HEK293 (cell line): ENCODE data around the gene FES.

Source experiments
- CTCF ChIA-PET: fragments of 350-600 bp; formaldehyde crosslinking; extraction: SDS; loops from one replicate; lab custom pipeline; 2021; ENCODE audit warnings: antibody characterized with exemption; lab: Yijun Ruan, JAX
- POLR2A ChIA-PET: fragments of 300-600 bp; formaldehyde crosslinking; extraction: SDS; loops from one replicate; lab custom pipeline; 2020; ENCODE audit warnings: antibody characterized with exemption, inconsistent platforms; lab: Yijun Ruan, JAX
- H3K27ac ChIP-seq: fragments of 200-500 bp; sonication (Bioruptor generic); 2 replicates; pipeline ENCODE4 v1.5.1; 2014; ENCODE audit warnings: low read depth, low read length, control low read depth, inconsistent platforms; ENCODE audit errors: extremely low read depth
- H3K36me3 ChIP-seq, 2 experiments: fragments of 200-500 bp in 1 of 2; sonication (Bioruptor generic) in 1 of 2; 1 replicate in 1 of 2; 2 replicates in 1 of 2; pipeline ENCODE4 v1.5.1; 2014 to 2017; ENCODE audit warnings: inconsistent platforms in 2 of 2, low read length in 2 of 2; ENCODE audit not compliant: control insufficient read depth in 2 of 2, insufficient read depth in 1 of 2
- H3K4me1 ChIP-seq: fragments of 200-500 bp; sonication (Bioruptor generic); 2 replicates; pipeline ENCODE4 v1.5.1; 2014; ENCODE audit warnings: mild to moderate bottlenecking, low read length, inconsistent platforms; ENCODE audit not compliant: control insufficient read depth, insufficient read depth
- H3K4me3 ChIP-seq: 2 replicates; pipeline ENCODE4 v1.5.1; 2011; ENCODE audit warnings: low read depth, mild to moderate bottlenecking, control low read depth, low read length, moderate library complexity
- H3K9me3 ChIP-seq: fragments of 200-500 bp; sonication (Bioruptor generic); 2 replicates; pipeline ENCODE4 v1.5.1; 2014; ENCODE audit warnings: low read depth, low read length, inconsistent platforms; ENCODE audit not compliant: control insufficient read depth, insufficient read depth
- IKZF3 ChIP-seq: fragments of 450-650 bp; IDR thresholded peaks from 2 replicates; pipeline ENCODE4 v1.5.0; 2018; ENCODE audit warnings: missing biosample characterization, mild to moderate bottlenecking, missing genetic modification characterization, moderate library complexity
- PRDM1 ChIP-seq: fragments of 450-650 bp; formaldehyde crosslinking; IDR thresholded peaks from 2 replicates; pipeline ENCODE4; 2016; ENCODE audit warnings: missing biosample characterization, missing genetic modification characterization
- SCRT1 ChIP-seq: fragments of 450-650 bp; formaldehyde crosslinking; IDR thresholded peaks from 2 replicates; pipeline ENCODE4 v1.5.1; 2016; ENCODE audit warnings: missing biosample characterization, missing genetic modification characterization, borderline replicate concordance
- SP2 ChIP-seq: fragments of 450-650 bp; formaldehyde crosslinking; IDR thresholded peaks from 2 replicates; pipeline ENCODE4 v1.5.1; 2016; ENCODE audit warnings: missing biosample characterization, missing genetic modification characterization
- ZFP3 ChIP-seq: fragments of 450-650 bp; formaldehyde crosslinking; IDR thresholded peaks from 2 replicates; pipeline ENCODE4 v1.5.1; 2016; ENCODE audit warnings: low read depth, missing biosample characterization, missing genetic modification characterization
- ZNF341 ChIP-seq: fragments of 450-650 bp; formaldehyde crosslinking; IDR thresholded peaks from 2 replicates; pipeline ENCODE4; 2016; ENCODE audit warnings: low read depth, missing biosample characterization, missing genetic modification characterization
- ZNF416 ChIP-seq: fragments of 450-650 bp; formaldehyde crosslinking; IDR thresholded peaks from 2 replicates; pipeline ENCODE4 v1.5.1; 2016; ENCODE audit warnings: missing biosample characterization, missing genetic modification characterization
- ZNF510 ChIP-seq: fragments of 450-650 bp; formaldehyde crosslinking; IDR thresholded peaks from 2 replicates; pipeline ENCODE4 v1.5.1; 2018; ENCODE audit warnings: mild to moderate bottlenecking, missing genetic modification characterization, missing biosample characterization; ENCODE audit not compliant: insufficient replicate concordance
- ZNF530 ChIP-seq: fragments of 450-650 bp; formaldehyde crosslinking; IDR thresholded peaks from 2 replicates; pipeline ENCODE4 v1.5.1; 2016; ENCODE audit warnings: low read depth, missing biosample characterization, missing genetic modification characterization
- ZNF555 ChIP-seq: fragments of 450-650 bp; formaldehyde crosslinking; conservative IDR thresholded peaks from 2 replicates; pipeline ENCODE4 v1.5.1; 2017; ENCODE audit warnings: missing biosample characterization, mild to moderate bottlenecking, missing genetic modification characterization, inconsistent platforms
- ZNF621 ChIP-seq: fragments of 450-650 bp; formaldehyde crosslinking; IDR thresholded peaks from 2 replicates; pipeline ENCODE4 v1.5.1; 2017; ENCODE audit warnings: missing biosample characterization, missing genetic modification characterization
- ZNF624 ChIP-seq: fragments of 450-650 bp; formaldehyde crosslinking; IDR thresholded peaks from 2 replicates; pipeline ENCODE4 v1.5.1; 2017; ENCODE audit warnings: missing biosample characterization, missing genetic modification characterization
- TF ChIP-seq, protein P1 (sequence below): fragments of 450-650 bp; formaldehyde crosslinking; IDR thresholded peaks from 2 replicates; pipeline ENCODE4 v1.5.1; 2017; ENCODE audit warnings: missing biosample characterization, missing genetic modification characterization
- TF ChIP-seq, protein P2 (sequence below): fragments of 450-650 bp; formaldehyde crosslinking; IDR thresholded peaks from 2 replicates; pipeline ENCODE4 v1.5.1; 2016; ENCODE audit warnings: missing biosample characterization, missing genetic modification characterization
- TF ChIP-seq, protein P3 (sequence below): fragments of 450-650 bp; formaldehyde crosslinking; IDR thresholded peaks from 2 replicates; pipeline ENCODE4 v1.5.1; 2016; ENCODE audit warnings: missing biosample characterization, missing genetic modification characterization
- TF ChIP-seq, protein P4 (sequence below): fragments of 450-650 bp; formaldehyde crosslinking; IDR thresholded peaks from 2 replicates; pipeline ENCODE4 v1.5.1; 2017; ENCODE audit warnings: missing biosample characterization, missing genetic modification characterization
- TF ChIP-seq, protein P5 (sequence below): fragments of 450-650 bp; formaldehyde crosslinking; IDR thresholded peaks from 2 replicates; pipeline ENCODE4 v1.5.1; 2016; ENCODE audit warnings: missing biosample characterization, missing genetic modification characterization, borderline replicate concordance

The FES gene

DNA sequence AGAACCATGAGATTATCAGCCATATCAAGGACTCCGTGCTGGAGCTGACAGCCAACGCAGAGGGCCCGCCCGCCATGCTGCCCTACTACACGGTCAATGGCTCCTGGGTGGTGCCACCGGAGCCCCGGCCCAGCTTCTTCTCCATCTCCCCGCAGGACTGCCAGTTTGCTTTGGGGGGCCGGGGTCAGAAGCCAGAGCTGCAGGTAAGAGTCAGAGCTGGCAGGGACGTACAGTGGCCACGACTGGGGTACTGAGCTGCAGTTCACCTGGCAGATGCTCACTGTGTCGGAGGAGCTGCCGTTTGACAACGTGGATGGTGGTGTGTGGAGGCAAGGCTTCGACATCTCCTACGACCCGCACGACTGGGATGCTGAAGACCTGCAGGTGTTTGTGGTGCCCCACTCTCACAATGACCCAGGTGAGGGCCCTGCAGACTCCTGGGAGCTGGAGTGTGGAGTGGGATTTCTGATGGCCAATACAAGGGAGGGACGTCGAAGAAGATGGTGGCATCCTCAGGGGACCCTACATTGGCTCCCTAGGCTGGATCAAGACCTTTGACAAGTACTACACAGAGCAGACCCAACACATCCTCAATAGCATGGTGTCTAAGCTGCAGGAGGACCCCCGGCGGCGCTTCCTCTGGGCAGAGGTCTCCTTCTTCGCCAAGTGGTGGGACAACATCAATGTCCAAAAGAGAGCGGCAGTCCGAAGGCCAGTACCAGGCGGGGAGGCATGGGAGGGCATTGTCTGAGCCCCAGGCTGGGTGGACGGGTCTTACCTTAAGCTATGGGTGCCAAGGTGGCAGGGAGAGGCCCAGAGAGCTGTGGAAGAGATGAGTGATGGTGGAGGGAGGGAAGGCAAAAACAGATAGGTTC lies 21.2 kb downstream of the FES start:
- TF ChIP-seq PRDM1 (tag by site-specific recombination), result no peak
- TF ChIP-seq ZNF621, result no peak
- TF ChIP-seq ZFP3, result no peak
- no peak for TF ChIP-seq SCRT1 (tag by site-specific recombination)
- TF ChIP-seq, protein P1, sequence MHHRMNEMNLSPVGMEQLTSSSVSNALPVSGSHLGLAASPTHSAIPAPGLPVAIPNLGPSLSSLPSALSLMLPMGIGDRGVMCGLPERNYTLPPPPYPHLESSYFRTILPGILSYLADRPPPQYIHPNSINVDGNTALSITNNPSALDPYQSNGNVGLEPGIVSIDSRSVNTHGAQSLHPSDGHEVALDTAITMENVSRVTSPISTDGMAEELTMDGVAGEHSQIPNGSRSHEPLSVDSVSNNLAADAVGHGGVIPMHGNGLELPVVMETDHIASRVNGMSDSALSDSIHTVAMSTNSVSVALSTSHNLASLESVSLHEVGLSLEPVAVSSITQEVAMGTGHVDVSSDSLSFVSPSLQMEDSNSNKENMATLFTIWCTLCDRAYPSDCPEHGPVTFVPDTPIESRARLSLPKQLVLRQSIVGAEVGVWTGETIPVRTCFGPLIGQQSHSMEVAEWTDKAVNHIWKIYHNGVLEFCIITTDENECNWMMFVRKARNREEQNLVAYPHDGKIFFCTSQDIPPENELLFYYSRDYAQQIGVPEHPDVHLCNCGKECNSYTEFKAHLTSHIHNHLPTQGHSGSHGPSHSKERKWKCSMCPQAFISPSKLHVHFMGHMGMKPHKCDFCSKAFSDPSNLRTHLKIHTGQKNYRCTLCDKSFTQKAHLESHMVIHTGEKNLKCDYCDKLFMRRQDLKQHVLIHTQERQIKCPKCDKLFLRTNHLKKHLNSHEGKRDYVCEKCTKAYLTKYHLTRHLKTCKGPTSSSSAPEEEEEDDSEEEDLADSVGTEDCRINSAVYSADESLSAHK (tag by site-specific recombination), result no peak
- TF ChIP-seq, protein P2, sequence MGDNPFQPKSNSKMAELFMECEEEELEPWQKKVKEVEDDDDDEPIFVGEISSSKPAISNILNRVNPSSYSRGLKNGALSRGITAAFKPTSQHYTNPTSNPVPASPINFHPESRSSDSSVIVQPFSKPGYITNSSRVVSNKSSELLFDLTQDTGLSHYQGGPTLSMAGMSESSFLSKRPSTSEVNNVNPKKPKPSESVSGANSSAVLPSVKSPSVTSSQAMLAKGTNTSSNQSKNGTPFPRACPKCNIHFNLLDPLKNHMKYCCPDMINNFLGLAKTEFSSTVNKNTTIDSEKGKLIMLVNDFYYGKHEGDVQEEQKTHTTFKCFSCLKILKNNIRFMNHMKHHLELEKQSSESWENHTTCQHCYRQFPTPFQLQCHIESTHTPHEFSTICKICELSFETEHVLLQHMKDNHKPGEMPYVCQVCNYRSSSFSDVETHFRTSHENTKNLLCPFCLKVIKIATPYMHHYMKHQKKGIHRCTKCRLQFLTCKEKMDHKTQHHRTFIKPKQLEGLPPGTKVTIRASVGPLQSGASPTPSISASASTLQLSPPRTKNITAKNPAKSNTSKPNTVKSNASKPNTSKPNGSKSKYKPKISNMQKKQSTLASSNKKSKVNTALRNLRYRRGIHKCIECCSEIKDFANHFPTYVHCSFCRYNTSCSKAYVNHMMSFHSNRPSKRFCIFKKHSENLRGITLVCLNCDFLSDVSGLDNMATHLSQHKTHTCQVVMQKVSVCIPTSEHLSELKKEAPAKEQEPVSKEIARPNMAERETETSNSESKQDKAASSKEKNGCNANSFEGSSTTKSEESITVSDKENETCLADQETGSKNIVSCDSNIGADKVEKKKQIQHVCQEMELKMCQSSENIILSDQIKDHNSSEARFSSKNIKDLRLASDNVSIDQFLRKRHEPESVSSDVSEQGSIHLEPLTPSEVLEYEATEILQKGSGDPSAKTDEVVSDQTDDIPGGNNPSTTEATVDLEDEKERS, result no peak
- no peak for TF ChIP-seq ZNF416
- TF ChIP-seq SP2 (tag by site-specific recombination), result no peak
- TF ChIP-seq ZNF555, result no peak
- TF ChIP-seq IKZF3 (tag by site-specific recombination), result no peak
- no peak for TF ChIP-seq ZNF341 (tag by site-specific recombination)
- TF ChIP-seq, protein P3, sequence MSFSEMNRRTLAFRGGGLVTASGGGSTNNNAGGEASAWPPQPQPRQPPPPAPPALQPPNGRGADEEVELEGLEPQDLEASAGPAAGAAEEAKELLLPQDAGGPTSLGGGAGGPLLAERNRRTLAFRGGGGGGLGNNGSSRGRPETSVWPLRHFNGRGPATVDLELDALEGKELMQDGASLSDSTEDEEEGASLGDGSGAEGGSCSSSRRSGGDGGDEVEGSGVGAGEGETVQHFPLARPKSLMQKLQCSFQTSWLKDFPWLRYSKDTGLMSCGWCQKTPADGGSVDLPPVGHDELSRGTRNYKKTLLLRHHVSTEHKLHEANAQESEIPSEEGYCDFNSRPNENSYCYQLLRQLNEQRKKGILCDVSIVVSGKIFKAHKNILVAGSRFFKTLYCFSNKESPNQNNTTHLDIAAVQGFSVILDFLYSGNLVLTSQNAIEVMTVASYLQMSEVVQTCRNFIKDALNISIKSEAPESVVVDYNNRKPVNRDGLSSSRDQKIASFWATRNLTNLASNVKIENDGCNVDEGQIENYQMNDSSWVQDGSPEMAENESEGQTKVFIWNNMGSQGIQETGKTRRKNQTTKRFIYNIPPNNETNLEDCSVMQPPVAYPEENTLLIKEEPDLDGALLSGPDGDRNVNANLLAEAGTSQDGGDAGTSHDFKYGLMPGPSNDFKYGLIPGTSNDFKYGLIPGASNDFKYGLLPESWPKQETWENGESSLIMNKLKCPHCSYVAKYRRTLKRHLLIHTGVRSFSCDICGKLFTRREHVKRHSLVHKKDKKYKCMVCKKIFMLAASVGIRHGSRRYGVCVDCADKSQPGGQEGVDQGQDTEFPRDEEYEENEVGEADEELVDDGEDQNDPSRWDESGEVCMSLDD (tag by site-specific recombination), result no peak
- no peak for TF ChIP-seq ZNF530 (tag by site-specific recombination)
- TF ChIP-seq, protein P4, sequence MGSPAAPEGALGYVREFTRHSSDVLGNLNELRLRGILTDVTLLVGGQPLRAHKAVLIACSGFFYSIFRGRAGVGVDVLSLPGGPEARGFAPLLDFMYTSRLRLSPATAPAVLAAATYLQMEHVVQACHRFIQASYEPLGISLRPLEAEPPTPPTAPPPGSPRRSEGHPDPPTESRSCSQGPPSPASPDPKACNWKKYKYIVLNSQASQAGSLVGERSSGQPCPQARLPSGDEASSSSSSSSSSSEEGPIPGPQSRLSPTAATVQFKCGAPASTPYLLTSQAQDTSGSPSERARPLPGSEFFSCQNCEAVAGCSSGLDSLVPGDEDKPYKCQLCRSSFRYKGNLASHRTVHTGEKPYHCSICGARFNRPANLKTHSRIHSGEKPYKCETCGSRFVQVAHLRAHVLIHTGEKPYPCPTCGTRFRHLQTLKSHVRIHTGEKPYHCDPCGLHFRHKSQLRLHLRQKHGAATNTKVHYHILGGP (tag by site-specific recombination), result no peak
- no peak for TF ChIP-seq ZNF510 (tag by site-specific recombination)
- no peak for TF ChIP-seq ZNF624 (tag by site-specific recombination)
- TF ChIP-seq, protein P5, sequence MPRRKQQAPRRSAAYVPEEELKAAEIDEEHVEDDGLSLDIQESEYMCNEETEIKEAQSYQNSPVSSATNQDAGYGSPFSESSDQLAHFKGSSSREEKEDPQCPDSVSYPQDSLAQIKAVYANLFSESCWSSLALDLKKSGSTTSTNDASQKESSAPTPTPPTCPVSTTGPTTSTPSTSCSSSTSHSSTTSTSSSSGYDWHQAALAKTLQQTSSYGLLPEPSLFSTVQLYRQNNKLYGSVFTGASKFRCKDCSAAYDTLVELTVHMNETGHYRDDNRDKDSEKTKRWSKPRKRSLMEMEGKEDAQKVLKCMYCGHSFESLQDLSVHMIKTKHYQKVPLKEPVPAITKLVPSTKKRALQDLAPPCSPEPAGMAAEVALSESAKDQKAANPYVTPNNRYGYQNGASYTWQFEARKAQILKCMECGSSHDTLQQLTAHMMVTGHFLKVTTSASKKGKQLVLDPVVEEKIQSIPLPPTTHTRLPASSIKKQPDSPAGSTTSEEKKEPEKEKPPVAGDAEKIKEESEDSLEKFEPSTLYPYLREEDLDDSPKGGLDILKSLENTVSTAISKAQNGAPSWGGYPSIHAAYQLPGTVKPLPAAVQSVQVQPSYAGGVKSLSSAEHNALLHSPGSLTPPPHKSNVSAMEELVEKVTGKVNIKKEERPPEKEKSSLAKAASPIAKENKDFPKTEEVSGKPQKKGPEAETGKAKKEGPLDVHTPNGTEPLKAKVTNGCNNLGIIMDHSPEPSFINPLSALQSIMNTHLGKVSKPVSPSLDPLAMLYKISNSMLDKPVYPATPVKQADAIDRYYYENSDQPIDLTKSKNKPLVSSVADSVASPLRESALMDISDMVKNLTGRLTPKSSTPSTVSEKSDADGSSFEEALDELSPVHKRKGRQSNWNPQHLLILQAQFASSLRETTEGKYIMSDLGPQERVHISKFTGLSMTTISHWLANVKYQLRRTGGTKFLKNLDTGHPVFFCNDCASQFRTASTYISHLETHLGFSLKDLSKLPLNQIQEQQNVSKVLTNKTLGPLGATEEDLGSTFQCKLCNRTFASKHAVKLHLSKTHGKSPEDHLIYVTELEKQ, result no peak
- Histone ChIP-seq H3K9me3 (no peaks in the 10 kb centered on the region), H3K4me1 (peaks cover 13% of the 10 kb centered on the region), H3K36me3 (peaks cover 16 to 54% of the 10 kb centered on the region in 2 experiments), H3K4me3 (no peak overlapping the region), H3K27ac (no peak overlapping the region)
- ChIA-PET CTCF (interaction anchor here (0.6 to 8.3 kb wide), 7 partner anchors 19 to 366 kb away, joined by 3 to 126 read pairs (median 5); partner anchors contain the start of genes HDDC3 and UNC45A), POLR2A (interaction anchor here (1.7 kb wide), 1 partner anchor 27 kb away, joined by 5 read pairs; the partner anchor contains the start of gene HDDC3)
